ENCODE data around the gene RPL18A.

The RPL18A gene

DNA sequence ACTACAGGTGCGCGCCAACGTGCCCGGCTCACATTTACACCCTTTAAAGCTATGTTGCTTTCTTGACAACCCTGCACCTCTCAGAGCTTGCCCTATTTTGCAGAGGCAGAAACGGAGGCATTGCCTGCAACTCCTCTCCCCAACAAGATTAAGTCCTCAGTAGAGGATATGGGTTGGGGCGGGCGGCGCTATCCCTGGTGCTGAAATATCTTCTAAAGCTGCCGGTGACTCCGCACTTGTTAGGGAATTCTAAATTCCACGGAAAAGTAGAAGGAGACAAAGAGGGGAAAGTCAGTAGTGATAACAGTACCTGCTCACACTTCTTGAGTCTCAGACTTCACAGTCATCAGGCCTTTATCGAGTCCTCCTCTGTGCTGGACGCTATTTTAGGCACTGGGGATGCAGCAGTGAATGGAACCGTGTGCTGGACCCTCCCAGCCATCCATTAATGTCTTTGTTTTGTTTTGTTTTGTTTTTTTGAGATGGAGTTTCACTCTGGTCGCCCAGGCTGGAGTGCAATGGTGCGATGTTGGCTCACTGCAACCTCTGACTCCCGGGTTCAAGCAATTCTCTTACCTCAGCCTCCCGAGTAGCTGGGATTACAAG lies 30.0 kb downstream of the RPL18A start:
- Histone ChIP-seq H3K4me3 (ENCODE audit: low read depth in 1 of 2, low read length in 1 of 2) (no peak overlapping the region), H3K36me3 (no peaks in the 10 kb centered on the region), H3K27ac (no peak overlapping the region), H3K27me3 (no peaks in the 10 kb centered on the region), H3K4me1 (ENCODE audit: control insufficient read depth in 1 of 2, insufficient read depth in 1 of 2, low read depth in 1 of 2, low read length in 1 of 2) (no peaks in the 10 kb centered on the region), H3K9me3 (no peaks in the 10 kb centered on the region)
- TF ChIP-seq, protein P1, sequence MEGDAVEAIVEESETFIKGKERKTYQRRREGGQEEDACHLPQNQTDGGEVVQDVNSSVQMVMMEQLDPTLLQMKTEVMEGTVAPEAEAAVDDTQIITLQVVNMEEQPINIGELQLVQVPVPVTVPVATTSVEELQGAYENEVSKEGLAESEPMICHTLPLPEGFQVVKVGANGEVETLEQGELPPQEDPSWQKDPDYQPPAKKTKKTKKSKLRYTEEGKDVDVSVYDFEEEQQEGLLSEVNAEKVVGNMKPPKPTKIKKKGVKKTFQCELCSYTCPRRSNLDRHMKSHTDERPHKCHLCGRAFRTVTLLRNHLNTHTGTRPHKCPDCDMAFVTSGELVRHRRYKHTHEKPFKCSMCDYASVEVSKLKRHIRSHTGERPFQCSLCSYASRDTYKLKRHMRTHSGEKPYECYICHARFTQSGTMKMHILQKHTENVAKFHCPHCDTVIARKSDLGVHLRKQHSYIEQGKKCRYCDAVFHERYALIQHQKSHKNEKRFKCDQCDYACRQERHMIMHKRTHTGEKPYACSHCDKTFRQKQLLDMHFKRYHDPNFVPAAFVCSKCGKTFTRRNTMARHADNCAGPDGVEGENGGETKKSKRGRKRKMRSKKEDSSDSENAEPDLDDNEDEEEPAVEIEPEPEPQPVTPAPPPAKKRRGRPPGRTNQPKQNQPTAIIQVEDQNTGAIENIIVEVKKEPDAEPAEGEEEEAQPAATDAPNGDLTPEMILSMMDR (IDR thresholded peaks at IDR 0.05) = no peak

DNA sequence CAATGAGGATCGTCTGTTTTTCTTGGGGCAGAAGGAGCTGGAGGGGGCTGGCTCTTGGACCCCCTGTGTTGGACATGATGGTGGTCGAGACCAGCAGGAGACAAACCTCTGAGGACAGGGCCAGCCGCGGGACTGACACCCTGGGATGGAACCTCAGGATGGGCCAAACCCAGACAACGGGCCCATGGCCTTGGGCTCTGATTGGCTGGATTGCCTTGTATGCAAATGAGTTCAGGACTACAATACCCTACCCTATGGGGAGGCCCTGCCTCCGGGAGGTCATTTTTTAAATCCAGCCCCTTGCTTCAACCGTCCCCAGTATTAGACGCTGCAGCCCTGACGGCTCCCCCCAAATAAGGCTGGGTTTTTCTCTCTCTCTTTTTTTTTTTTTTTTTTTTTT lies 34.1 kb downstream of the RPL18A start:
- H3K4me1 ChIP-seq (ENCODE audit: control insufficient read depth in 1 of 2, insufficient read depth in 1 of 2, low read depth in 1 of 2, low read length in 1 of 2) = no peaks in the 10 kb centered on the region
- TF ChIP-seq, protein P1 (IDR thresholded peaks at IDR 0.05) = no peak
- H3K27me3 ChIP-seq = peaks cover 8% of the 10 kb centered on the region
- no peak overlapping the region for H3K4me3 ChIP-seq (ENCODE audit: low read depth in 1 of 2, low read length in 1 of 2)
- H3K27ac ChIP-seq = no peak overlapping the region
- no peaks in the 10 kb centered on the region for H3K36me3 ChIP-seq
- no peaks in the 10 kb centered on the region for H3K9me3 ChIP-seq

DNA sequence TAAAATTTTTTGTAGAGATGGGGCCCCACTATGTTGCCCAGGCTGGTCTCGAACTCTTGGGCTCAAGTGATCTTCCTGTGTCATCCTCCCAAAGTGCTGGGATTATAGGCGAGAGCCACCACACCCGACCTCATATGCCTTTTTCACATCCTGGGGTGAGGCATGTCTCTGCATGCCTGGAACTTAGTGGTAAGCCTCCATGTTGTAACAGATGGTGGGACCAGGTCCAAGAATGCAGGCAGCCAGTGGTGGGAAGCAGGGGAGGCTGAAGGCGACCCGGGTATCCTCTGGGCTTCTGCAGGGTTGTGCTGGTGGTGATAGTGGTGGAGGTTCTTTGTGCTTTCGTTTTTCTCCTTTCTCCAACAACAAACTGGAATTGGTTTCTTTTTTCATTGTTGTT lies 43.0 kb downstream of the RPL18A start:
- TF ChIP-seq, protein P1 (IDR thresholded peaks at IDR 0.05) = no peak
- Histone ChIP-seq H3K4me1 (ENCODE audit: control insufficient read depth in 1 of 2, insufficient read depth in 1 of 2, low read depth in 1 of 2, low read length in 1 of 2) (no peaks in the 10 kb centered on the region), H3K9me3 (no peaks in the 10 kb centered on the region), H3K4me3 (ENCODE audit: low read depth in 1 of 2, low read length in 1 of 2) (no peak overlapping the region), H3K36me3 (no peaks in the 10 kb centered on the region), H3K27me3 (peaks cover 48% of the 10 kb centered on the region), H3K27ac (no peak overlapping the region)

DNA sequence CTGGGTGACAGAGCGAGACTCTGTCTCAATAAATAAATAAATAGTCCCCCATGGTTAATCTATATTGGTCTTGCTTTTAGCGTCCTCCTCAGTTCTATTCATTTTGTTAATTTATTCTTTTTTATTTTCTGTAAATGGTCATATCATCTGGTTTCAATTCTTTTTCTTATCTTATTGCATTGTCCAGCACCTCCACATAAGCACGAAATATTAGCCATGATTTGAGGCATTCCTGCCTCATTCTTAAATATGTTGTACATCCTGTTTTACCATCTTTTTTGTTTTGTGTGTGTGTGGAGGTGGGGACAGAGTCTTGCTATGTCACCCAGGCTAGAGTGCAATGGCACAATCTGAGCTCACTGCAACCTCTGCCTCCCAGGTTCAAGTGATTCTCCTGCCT lies 48.5 kb downstream of the RPL18A start:
- TF ChIP-seq, protein P1 (IDR thresholded peaks at IDR 0.05) = no peak
- H3K9me3 ChIP-seq = peaks cover 3% of the 10 kb centered on the region
- no peak overlapping the region for H3K27ac ChIP-seq
- H3K27me3 ChIP-seq = peaks cover 14% of the 10 kb centered on the region
- H3K36me3 ChIP-seq = no peaks in the 10 kb centered on the region
- no peak overlapping the region for H3K4me3 ChIP-seq (ENCODE audit: low read depth in 1 of 2, low read length in 1 of 2)
- H3K4me1 ChIP-seq (ENCODE audit: control insufficient read depth in 1 of 2, insufficient read depth in 1 of 2, low read depth in 1 of 2, low read length in 1 of 2) = no peaks in the 10 kb centered on the region

DNA sequence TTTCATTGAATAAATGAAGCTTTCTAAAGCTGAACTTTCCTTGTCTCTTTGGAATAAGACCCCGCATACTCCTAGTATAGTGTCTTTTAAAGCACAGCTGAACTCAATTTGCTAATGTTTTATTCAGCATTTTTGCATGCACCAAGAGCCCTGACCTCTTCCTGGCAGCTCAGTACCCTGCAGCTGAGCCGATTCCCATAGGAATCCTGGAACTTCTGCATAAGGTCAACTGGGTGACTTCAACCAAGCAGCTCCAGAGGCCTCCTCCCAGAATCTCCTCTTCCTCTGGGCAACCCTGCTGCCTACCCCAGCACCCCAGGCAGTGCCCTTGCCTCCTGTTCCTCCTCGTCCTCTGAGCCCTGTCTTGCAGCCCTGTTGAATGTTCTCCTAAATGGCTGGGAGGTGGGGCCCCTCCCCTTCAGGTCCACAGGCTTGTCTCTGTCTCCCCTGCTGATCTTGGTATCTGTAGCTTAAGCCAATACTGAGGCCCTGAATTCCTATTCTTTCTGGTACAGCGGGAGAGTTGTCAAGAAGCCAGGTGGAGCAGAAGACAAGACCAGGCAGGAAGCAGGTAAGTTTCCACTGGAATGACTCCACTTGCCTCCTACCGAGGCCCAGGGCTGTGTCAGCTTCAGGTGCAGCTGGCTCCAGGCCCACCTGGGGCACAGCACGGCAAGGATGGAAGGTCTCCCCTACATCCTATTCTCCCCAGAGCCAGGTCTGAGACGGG lies 49.5 kb downstream of the RPL18A start:
- H3K27ac ChIP-seq = no peak overlapping the region
- H3K9me3 ChIP-seq = peaks cover 12% of the 10 kb centered on the region
- no peak overlapping the region for H3K4me3 ChIP-seq (ENCODE audit: low read depth in 1 of 2, low read length in 1 of 2)
- TF ChIP-seq, protein P1 (IDR thresholded peaks at IDR 0.05) = no peak
- peaks cover 6% of the 10 kb centered on the region for H3K27me3 ChIP-seq
- H3K4me1 ChIP-seq (ENCODE audit: control insufficient read depth in 1 of 2, insufficient read depth in 1 of 2, low read depth in 1 of 2, low read length in 1 of 2) = no peaks in the 10 kb centered on the region
- H3K36me3 ChIP-seq = no peaks in the 10 kb centered on the region

All from neutrophil (primary cell).